Endothelial cell of umbilical vein (primary cell): ENCODE results near the gene RAB40C.

Experiments
- POLR2AphosphoS5 ChIP-seq: IDR thresholded peaks from 2 replicates; pipeline ENCODE4 v1.6.1; 2012; ENCODE audit warnings: low read depth, mild to moderate bottlenecking, control low read depth, low read length, moderate library complexity; ENCODE audit not compliant: insufficient read depth
- TF ChIP-seq, protein P1 (sequence below), 2 donors: IDR thresholded peaks; 1 replicate in 1 of 2; 2 replicates in 1 of 2; pipeline ENCODE4 v1.5.1; 2011; ENCODE audit warnings: low read length in 2 of 2, mild to moderate bottlenecking in 2 of 2, moderate library complexity in 2 of 2, control low read depth in 1 of 2, inconsistent platforms in 1 of 2, low read depth in 1 of 2; ENCODE audit not compliant: insufficient read depth in 1 of 2; ENCODE audit errors: extremely low read depth in 1 of 2
- TF ChIP-seq, protein P2 (sequence below): IDR thresholded peaks from 2 replicates; pipeline ENCODE4 v1.6.1; 2011; ENCODE audit not compliant: insufficient read depth, insufficient read length

DNA sequence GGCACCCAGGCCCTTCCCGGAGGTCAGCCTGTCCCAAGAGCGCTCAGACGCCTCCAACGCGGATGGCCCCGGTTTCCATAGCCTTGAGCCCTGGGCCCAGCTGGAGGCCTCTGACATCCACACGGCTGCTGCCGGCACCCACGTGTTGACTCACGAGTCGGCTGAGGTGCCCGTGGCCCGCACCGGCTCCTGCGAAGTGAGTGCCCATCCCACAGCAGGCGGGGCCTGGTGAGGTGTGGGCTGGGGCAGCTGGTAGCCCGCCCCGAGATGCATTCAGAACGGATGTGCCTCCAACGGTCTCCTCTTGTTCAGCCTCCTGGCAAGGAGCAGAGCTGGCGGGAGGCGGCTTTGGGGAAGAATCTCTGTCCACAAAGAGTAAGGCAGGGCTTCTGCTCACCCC, 62.0 kb downstream of the RAB40C start:
- TF ChIP-seq POLR2AphosphoS5 = no peak
- TF ChIP-seq, protein P1, sequence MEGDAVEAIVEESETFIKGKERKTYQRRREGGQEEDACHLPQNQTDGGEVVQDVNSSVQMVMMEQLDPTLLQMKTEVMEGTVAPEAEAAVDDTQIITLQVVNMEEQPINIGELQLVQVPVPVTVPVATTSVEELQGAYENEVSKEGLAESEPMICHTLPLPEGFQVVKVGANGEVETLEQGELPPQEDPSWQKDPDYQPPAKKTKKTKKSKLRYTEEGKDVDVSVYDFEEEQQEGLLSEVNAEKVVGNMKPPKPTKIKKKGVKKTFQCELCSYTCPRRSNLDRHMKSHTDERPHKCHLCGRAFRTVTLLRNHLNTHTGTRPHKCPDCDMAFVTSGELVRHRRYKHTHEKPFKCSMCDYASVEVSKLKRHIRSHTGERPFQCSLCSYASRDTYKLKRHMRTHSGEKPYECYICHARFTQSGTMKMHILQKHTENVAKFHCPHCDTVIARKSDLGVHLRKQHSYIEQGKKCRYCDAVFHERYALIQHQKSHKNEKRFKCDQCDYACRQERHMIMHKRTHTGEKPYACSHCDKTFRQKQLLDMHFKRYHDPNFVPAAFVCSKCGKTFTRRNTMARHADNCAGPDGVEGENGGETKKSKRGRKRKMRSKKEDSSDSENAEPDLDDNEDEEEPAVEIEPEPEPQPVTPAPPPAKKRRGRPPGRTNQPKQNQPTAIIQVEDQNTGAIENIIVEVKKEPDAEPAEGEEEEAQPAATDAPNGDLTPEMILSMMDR (IDR thresholded peaks at IDR 0.05; ENCODE audit: extremely low read depth in 1 of 2, insufficient read depth in 1 of 2, low read depth in 1 of 2, low read length in 2 of 2) = no peak
- TF ChIP-seq, protein P2, sequence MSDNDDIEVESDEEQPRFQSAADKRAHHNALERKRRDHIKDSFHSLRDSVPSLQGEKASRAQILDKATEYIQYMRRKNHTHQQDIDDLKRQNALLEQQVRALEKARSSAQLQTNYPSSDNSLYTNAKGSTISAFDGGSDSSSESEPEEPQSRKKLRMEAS = no peak
